ENCODE data around the gene MBNL1. TPM values are rescaled to one million over a fixed set of nuclear protein-coding genes. Genes with fewer than 3 reads are reported as not detected.
A peak's percentile ranks its signal among the peaks of the same experiment; 100 is the strongest.

Gene MBNL1
- total RNA-seq, 1 donor from 2014 or later: 14.7 TPM

- H3K4me1 Mint-ChIP-seq: peaks cover 37% of the 10 kb centered on the region
- H3K27ac ChIP-seq: no peak overlapping the region
Measured at GRCh38 chr3:152269831-152270734, 1.4 kb downstream of the MBNL1 start.

DNA sequence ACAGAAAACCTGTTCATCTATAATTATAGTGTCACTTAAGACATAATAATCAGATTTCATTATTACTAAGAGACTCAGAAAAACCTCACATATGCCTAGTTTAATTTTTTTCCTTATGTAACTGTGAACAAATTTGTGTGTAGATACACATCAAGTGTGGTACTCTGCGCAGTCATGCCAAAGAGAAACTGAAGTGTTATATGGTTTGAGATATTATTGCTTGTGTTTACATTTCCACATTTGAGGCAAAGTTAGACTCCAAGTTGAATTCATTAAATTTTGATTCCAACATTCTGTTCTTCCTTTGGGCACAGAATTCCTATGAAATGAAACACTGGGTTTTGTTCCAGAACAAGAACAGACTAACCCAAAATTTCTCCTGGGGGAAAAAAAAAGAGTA, 2.2 kb downstream of the MBNL1 start:
- Histone ChIP-seq H3K27ac (no peak overlapping the region), H3K79me2 (ENCODE audit: low read depth) (peaks cover 24% of the 10 kb centered on the region), H3F3A (ENCODE audit: low read depth) (peaks cover 21% of the 10 kb centered on the region), H3K9me3 (ENCODE audit: low read depth) (no peaks in the 10 kb centered on the region), H3K4me2 (no peak overlapping the region), H3K27me3 (peaks cover 40% of the 10 kb centered on the region), H3K36me3 (no peaks in the 10 kb centered on the region), H3K9ac (no peak overlapping the region), H2AFZ (replicated peaks) (no peak overlapping the region), H4K20me1 (ENCODE audit: low read depth) (no peaks in the 10 kb centered on the region), H3K4me3 (no peak overlapping the region), H3K4me1 (peaks cover 6% of the 10 kb centered on the region)
- H3K4me1 Mint-ChIP-seq: peaks cover 37% of the 10 kb centered on the region
- no peak overlapping the region for H3K27ac Mint-ChIP-seq
- H3K36me3 Mint-ChIP-seq: peaks cover 2% of the 10 kb centered on the region
- DNase-seq (ENCODE audit: low spot score): no peak
- H3K9me3 Mint-ChIP-seq: no peaks in the 10 kb centered on the region
- TF ChIP-seq EZH2phosphoT487 (IDR thresholded peaks at IDR 0.05) (no peak), CTCF (IDR thresholded peaks at IDR 0.05) (no peak), EZH2 (IDR thresholded peaks at IDR 0.05) (no peak)
- peak overlapping the region; percentile 97 for H3K4me3 Mint-ChIP-seq
- H3K27me3 Mint-ChIP-seq (ENCODE audit: insufficient read depth, low read depth): no peaks in the 10 kb centered on the region

More at GRCh38 chr3:152269831-152270734, 1.4 kb downstream of the MBNL1 start:
- Histone ChIP-seq H3K36me3 (no peaks in the 10 kb centered on the region), H3K27me3 (peaks cover 43% of the 10 kb centered on the region), H3K79me2 (ENCODE audit: low read depth) (peaks cover 23% of the 10 kb centered on the region), H3K9me3 (ENCODE audit: low read depth) (no peaks in the 10 kb centered on the region), H2AFZ (replicated peaks) (peak overlapping the region; percentile 95), H3K4me2 (peak overlapping the region; percentile 93), H3K4me3 (peak overlapping the region; percentile 58), H3K9ac (no peak overlapping the region), H3K4me1 (peaks cover 6% of the 10 kb centered on the region), H4K20me1 (ENCODE audit: low read depth) (no peaks in the 10 kb centered on the region), H3F3A (ENCODE audit: low read depth) (peaks cover 21% of the 10 kb centered on the region)
- H3K27me3 Mint-ChIP-seq (ENCODE audit: insufficient read depth, low read depth): no peaks in the 10 kb centered on the region
- peak; percentile 16 for DNase-seq (ENCODE audit: low spot score)
- TF ChIP-seq CTCF (IDR thresholded peaks at IDR 0.05) (no peak), EZH2 (IDR thresholded peaks at IDR 0.05) (no peak), EZH2phosphoT487 (IDR thresholded peaks at IDR 0.05) (no peak)
- peaks cover 2% of the 10 kb centered on the region for H3K36me3 Mint-ChIP-seq
- peak overlapping the region; percentile 92 for H3K27ac Mint-ChIP-seq
- H3K9me3 Mint-ChIP-seq: no peaks in the 10 kb centered on the region
- H3K4me3 Mint-ChIP-seq: peak overlapping the region; percentile 97

DNA sequence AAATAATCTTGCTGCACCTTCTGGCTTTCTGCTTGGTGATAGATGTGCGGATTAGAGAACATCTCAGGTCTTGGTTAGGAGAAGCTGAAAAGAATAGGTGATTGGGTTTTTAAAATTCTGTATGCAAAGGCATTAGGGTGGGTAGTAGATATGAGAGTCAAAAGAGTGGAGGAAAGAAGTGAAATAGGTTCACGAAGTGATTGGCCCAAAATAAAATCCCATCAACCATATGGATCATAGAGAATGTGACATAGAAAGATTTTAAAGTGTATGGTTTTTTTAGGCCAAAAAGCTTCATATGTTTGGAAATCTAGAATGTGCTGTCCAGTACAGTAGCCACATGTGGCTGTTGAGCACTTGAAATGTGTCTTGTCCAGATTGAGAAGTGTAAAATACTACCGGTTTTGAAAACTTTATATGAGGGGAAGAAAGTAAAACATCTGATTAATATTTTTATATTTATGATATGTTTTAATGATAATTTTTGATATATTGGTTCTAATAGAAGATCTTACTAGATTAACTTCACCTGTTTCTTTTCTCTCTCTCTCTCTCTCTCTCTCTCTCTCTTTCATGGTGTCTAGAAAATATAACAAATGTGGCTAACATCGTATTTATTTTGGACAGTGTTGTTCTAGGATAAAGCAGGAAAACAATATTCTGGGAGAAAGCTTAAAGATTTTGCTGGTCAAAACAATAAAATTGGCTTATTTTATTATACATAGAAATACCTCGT, 2.9 kb downstream of the MBNL1 start:
- TF ChIP-seq EZH2 (IDR thresholded peaks at IDR 0.05) (no peak), CTCF (IDR thresholded peaks at IDR 0.05) (no peak), EZH2phosphoT487 (IDR thresholded peaks at IDR 0.05) (no peak)
- no peak overlapping the region for H3K9ac ChIP-seq
- H3K27ac Mint-ChIP-seq: no peak overlapping the region
- no peaks in the 10 kb centered on the region for H4K20me1 ChIP-seq (ENCODE audit: low read depth)
- peaks cover 27% of the 10 kb centered on the region for H3K79me2 ChIP-seq (ENCODE audit: low read depth)
- no peak overlapping the region for H3K27ac ChIP-seq
- H3K4me1 ChIP-seq: peaks cover 6% of the 10 kb centered on the region
- H3K9me3 ChIP-seq (ENCODE audit: low read depth): no peaks in the 10 kb centered on the region
- H3K27me3 ChIP-seq: peaks cover 32% of the 10 kb centered on the region
- H3K4me2 ChIP-seq: no peak overlapping the region
- H3K36me3 ChIP-seq: no peaks in the 10 kb centered on the region
- H3K9me3 Mint-ChIP-seq: no peaks in the 10 kb centered on the region
- no peaks in the 10 kb centered on the region for H3K27me3 Mint-ChIP-seq (ENCODE audit: insufficient read depth, low read depth)
- DNase-seq (ENCODE audit: low spot score): no peak
- peak overlapping the region; percentile 97 for H3K4me3 Mint-ChIP-seq
- H3F3A ChIP-seq (ENCODE audit: low read depth): peaks cover 21% of the 10 kb centered on the region
- no peak overlapping the region for H3K4me3 ChIP-seq
- no peak overlapping the region for H2AFZ ChIP-seq (replicated peaks)
- H3K4me1 Mint-ChIP-seq: peaks cover 30% of the 10 kb centered on the region
- H3K36me3 Mint-ChIP-seq: peaks cover 2% of the 10 kb centered on the region

Measured in neural progenitor cell (in vitro differentiated cells).